Mammary epithelial cell (primary cell): ENCODE measurements around the gene NOTCH1.

Experiments
- EZH2 ChIP-seq: IDR thresholded peaks from 2 replicates; pipeline ENCODE4 v1.6.1; 2012; ENCODE audit warnings: low read length, inconsistent platforms, borderline replicate concordance
- TF ChIP-seq, protein P1 (sequence below), 2 donors: IDR thresholded peaks in 1 of 2; conservative IDR thresholded peaks in 1 of 2; 2 replicates each; pipeline ENCODE4 v1.5.1; 2011 to 2012; ENCODE audit warnings: inconsistent platforms in 2 of 2, low read length in 2 of 2, mild to moderate bottlenecking in 2 of 2, control low read depth in 1 of 2, low read depth in 1 of 2; ENCODE audit not compliant: insufficient read depth in 1 of 2; ENCODE audit errors: extremely low read depth in 1 of 2

DNA sequence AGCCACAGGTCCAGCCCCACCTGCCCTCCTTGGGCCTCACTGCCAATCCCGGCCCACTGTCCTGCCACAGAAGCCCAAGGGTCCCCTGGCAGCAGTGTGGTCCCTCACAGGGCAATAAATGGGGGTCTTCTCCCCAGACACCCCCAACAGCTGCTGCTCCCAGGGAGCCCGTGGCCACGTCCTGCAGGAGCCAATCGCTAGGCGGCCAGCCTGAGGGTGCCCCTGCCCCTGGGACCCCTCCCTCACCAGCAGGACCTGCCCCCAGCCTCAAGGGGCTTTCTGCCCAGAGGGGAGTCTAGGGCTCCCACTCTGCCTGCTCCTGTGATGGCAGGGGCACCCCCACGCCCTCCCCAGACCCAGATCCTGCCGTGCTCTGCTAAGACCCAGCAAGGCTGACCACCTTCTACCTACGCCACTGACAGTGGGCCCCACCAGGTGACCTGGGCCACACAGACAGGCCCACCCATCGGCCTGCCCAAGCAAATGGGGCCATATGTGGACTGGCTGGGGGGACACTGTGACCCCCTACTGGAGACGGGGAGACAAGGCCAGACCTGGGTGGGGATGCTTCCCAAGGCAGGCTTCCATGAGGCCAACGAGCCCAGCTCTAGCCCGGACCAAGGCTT lies 17.0 kb downstream of the NOTCH1 start:
- TF ChIP-seq, protein P1, sequence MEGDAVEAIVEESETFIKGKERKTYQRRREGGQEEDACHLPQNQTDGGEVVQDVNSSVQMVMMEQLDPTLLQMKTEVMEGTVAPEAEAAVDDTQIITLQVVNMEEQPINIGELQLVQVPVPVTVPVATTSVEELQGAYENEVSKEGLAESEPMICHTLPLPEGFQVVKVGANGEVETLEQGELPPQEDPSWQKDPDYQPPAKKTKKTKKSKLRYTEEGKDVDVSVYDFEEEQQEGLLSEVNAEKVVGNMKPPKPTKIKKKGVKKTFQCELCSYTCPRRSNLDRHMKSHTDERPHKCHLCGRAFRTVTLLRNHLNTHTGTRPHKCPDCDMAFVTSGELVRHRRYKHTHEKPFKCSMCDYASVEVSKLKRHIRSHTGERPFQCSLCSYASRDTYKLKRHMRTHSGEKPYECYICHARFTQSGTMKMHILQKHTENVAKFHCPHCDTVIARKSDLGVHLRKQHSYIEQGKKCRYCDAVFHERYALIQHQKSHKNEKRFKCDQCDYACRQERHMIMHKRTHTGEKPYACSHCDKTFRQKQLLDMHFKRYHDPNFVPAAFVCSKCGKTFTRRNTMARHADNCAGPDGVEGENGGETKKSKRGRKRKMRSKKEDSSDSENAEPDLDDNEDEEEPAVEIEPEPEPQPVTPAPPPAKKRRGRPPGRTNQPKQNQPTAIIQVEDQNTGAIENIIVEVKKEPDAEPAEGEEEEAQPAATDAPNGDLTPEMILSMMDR (conservative IDR thresholded peaks at IDR 0.05 in 1 of 2, IDR thresholded peaks at IDR 0.05 in 1 of 2; ENCODE audit: extremely low read depth in 1 of 2, insufficient read depth in 1 of 2, low read depth in 1 of 2, low read length in 2 of 2) = no peak
- TF ChIP-seq EZH2 = no peak
